Stimulated activated CD4-positive, alpha-beta T cell treated with anti-CD3 and anti-CD28 coated beads, Interleukin-2, amount 100 ng/mL, for 24 hours (primary cell): ENCODE data around the gene SLC39A13.

Source experiments
- DNase-seq, 2 donors: peaks; one replicate each; pipeline ENCODE4 v3.0.0-alpha.2; 2020

SLC39A13 gene

DNA sequence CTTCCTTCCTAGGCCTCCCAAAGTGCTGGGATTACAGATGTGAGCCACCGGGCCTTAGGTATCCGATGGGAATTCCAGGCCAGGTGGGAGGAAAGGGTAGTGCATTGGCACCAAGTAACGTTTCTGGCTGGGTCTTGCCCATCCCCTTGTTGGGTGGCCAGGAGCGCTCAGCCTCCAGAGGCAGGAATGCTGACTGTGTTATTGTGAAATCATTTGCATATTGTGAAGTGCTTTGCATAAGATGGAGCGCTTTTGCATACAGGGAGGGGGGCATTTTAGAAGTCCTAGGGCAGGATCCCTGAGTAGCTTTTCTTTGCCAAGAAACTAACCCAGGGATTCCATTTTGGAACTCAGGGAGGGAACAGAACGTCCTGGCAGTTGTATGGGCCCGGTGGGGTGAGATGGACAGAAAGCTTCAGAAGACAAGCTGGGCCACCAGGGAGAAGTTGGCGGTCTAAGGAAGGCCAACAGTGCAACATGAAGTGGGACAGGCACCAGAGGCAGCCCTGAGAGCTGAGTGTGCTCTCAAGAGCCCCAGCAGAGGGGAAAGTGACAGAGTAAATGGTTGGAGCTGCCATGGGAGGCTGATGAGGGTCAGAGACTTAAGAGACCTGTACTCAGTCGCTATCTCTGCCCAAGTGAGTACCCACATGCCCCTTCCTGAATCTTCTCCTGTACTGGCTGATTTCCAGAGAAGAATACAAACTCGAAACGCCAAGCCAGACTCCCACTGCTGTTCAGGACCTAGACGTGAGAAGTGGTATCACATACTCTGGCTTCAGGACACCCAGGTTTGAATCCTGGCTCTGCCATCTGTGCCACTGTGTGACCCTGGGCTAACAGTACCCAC lies 1.3 kb upstream of the SLC39A13 start:
- DNase-seq = no peak

DNA sequence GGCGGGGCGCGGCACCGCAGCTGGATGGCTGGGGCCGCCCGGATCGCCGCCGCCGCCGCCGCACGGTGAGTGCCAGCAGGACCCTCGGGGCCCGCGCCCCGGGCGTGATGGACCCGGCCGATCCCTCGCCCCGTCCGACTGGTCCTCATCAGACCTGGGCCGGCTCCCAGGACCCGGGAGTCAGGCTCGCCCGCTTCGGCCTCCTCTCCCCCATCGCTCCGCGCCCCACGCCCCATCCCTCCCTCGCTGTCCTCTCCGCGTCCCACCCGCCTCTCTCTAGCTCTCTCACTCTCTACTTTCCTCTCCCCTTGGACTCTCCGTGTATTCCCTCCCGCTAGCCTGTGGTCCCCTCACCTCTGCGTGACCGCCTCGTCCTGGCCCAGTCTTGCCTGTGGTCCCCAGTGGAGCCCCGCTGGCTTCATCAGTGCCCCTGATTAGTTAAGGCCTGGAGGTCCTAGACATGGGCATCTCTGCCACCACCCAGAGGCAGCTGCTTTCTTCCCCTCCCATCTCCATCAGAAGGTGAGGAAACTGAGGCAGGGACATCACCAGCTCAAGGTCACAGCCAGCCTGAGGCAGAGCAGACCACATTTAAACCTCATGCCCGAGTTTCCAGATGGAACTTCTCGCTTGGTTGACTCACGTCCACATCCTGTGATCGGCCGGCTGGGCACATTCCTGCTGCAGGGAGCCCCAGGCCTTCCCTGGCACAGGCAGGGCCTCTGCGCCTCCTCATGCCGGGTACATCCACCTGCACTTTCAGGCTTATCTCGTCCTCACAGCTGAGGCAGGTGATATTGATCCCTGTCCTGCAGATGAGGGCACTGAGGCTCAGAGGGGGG lies 429 bp downstream of the SLC39A13 start:
- no peak for DNase-seq

GRCh38 chr11:47409440-47410369 lies 1.3 kb downstream of the SLC39A13 start:
- DNase-seq = no peak

- DNase-seq = no peak
These were observed 2.2 kb downstream of the SLC39A13 start for GRCh38 chr11:47410370-47411264.

- DNase-seq = peak; percentile 71 to 74
These were observed 3.7 kb downstream of the SLC39A13 start for GRCh38 chr11:47411884-47412746.

GRCh38 chr11:47413351-47413750 lies 5.0 kb downstream of the SLC39A13 start:
- DNase-seq = no peak

DNA sequence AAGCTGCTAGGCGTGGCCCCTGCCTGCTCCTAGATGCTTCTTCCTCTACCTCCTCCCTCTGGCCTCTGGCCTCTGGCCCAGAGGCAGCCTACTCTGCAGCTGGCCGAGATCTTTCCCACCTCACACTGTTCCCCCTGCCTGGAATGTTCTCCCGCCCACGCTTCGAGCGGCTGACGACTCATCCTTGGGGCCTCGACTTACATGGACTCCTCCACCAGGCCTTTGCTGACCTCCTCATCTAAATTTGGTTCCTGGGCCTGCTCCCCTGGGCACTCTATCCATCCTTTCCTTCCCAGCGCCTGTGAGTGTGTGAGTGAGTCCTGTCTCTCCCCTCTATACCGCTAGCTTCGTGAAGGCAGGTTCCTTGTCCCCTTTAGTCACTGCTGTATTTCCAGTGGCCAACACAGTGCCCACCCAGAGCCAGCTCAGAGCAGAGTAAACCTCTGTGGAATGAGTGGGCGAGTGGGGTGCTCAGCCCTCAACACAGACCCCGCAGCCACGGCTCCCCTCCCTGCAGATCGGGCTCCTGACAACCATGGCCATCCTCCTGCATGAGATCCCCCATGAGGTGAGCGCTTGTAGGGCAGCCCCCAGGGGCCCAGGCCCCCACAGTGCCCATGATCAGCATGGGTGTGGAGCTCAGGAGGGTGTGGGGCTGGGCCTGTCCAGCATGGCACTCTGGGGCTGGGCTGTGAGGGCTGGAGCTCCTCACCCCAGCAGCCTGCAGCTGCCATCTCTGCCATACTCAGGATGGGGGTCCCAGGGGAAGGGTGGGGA lies 5.7 kb downstream of the SLC39A13 start:
- no peak for DNase-seq

DNA sequence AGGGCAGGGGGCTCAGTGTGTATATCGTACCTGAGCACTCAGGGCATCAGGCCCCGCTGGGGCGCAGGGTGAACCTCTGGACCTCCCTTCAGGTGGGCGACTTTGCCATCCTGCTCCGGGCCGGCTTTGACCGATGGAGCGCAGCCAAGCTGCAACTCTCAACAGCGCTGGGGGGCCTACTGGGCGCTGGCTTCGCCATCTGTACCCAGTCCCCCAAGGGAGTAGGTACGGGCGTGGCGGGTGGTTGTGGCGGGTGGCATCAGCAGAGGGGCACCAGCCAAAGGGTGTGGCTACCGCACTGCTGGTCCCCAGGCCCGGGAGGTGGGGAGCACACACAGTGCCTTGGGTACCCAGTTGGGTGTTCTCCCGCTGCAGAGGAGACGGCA lies 6.3 kb downstream of the SLC39A13 start:
- no peak for DNase-seq

DNA sequence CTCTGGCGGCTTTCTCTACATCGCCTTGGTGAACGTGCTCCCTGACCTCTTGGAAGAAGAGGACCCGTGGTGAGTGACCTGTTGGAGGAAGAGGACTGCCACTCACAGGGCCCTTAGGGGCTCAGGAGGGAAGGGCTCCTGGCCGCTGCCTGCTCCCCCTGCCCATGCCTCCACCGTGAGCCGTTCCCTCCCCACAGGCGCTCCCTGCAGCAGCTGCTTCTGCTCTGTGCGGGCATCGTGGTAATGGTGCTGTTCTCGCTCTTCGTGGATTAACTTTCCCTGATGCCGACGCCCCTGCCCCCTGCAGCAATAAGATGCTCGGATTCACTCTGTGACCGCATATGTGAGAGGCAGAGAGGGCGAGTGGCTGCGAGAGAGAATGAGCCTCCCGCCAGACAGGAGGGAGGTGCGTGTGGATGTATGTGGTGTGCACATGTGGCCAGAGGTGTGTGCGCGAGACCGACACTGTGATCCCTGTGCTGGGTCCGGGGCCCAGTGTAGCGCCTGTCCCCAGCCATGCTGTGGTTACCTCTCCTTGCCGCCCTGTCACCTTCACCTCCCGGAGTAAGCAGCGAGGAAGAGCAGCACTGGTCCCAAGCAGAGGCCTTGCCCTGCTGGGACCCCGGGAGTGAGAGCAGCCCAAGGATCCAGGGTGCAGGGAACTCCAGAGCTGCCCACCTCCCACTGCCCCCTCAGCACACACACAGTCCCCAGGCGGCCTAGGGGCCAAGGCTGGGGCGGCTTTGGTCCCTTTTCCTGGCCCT lies 6.9 kb downstream of the SLC39A13 start:
- DNase-seq = no peak

DNA sequence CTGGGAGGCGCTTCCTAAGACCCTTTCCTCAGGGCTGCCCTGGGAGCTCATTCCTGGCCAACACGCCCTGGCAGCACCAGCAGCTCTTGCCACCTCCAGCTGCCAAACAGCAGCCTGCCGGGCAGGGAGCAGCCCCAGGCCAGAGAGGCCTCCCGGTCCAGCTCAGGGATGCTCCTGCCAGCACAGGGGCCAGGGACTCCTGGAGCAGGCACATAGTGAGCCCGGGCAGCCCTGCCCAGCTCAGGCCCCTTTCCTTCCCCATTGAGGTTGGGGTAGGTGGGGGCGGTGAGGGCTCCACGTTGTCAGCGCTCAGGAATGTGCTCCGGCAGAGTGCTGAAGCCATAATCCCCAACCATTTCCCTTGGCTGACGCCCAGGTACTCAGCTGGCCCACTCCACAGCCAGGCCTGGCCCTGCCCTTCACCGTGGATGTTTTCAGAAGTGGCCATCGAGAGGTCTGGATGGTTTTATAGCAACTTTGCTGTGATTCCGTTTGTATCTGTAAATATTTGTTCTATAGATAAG lies 7.6 kb downstream of the SLC39A13 start:
- no peak for DNase-seq

DNA sequence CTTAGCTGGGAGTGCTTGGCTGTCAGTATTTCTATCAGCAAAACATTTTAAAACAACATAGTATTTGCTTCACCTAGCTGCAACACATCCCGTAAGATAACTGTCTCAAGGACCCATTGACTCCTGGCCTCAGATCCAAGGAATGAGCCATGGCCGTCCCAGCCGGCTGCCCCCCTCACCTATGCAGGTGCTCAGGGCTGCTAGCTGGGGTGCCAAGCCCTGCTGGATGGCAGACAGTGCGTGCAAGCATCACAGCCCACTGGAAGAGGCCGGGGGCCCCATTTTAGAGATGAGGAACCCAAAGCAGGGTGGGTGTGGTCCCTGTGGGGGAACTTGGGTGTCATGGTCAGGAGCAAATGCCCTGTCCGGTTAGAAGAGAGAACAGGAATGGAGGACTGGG lies 9.3 kb downstream of the SLC39A13 start:
- no peak for DNase-seq

- peak in 1 of 2 donors; percentile 18 for DNase-seq
These were observed 10.3 kb downstream of the SLC39A13 start for GRCh38 chr11:47418454-47419259.

GRCh38 chr11:47425611-47426010 lies 17.2 kb downstream of the SLC39A13 start:
- no peak for DNase-seq

GRCh38 chr11:47426062-47426956 lies 17.9 kb downstream of the SLC39A13 start, which contains the start of gene PSMC3:
PSMC3 (minus strand) TSS chr11:47426439; CDS start chr11:47426279, 160 bp downstream.
- peak; percentile 99 to 100 for DNase-seq

- no peak for DNase-seq
These were observed 22.1 kb downstream of the SLC39A13 start for GRCh38 chr11:47430524-47430923.

DNA sequence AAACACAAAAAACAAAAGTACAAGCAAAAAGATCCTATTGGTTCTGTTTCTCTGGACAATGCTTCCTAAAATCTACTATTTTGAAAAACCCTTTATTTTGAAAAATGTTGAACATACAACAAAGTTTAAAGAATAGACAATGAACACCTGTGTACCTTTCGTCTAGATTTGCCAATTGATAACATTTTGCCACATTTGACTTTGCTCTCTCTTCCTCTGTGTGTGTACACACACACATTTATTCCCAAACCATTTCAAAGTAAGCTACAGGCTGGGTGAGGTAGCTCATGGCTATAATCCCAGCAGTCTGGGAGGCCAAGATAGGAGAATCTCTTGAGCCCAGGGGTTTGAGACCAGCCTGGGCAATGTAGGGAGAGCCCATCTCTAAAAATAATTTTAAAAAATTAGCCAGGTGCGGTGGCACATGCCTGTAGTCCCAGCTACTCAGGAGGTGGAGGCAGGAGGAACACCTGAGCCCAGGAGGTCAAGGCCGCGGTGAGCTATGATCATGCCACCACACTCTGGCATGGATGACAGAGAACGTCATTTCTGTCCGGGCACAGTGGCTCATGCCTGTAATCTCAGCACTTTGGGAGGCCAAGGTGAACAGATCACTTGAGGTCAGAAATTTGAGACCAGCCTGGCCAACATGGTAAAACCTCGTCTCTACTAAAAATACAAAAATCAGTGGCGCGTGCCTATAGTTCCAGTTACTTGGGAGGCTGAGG lies 23.1 kb downstream of the SLC39A13 start:
- no peak for DNase-seq
